Activated T-cell treated with anti-CD3 and anti-CD28 coated beads, Interleukin-2, amount 50 U/mL, for 48 hours (primary cell): ENCODE measurements around the gene KCNE1.
A peak's percentile ranks its signal among the peaks of the same experiment; 100 is the strongest.
"Not testable (repeated sequence)": the region's sequence is repeated elsewhere in the genome, so short reads cannot be mapped to it uniquely, and the experiment has no call there.

Source experiments
- DNase-seq, 2 experiments: peaks; one replicate each; pipeline ENCODE4 v3.0.0-alpha.2; 2020

Gene KCNE1

DNA sequence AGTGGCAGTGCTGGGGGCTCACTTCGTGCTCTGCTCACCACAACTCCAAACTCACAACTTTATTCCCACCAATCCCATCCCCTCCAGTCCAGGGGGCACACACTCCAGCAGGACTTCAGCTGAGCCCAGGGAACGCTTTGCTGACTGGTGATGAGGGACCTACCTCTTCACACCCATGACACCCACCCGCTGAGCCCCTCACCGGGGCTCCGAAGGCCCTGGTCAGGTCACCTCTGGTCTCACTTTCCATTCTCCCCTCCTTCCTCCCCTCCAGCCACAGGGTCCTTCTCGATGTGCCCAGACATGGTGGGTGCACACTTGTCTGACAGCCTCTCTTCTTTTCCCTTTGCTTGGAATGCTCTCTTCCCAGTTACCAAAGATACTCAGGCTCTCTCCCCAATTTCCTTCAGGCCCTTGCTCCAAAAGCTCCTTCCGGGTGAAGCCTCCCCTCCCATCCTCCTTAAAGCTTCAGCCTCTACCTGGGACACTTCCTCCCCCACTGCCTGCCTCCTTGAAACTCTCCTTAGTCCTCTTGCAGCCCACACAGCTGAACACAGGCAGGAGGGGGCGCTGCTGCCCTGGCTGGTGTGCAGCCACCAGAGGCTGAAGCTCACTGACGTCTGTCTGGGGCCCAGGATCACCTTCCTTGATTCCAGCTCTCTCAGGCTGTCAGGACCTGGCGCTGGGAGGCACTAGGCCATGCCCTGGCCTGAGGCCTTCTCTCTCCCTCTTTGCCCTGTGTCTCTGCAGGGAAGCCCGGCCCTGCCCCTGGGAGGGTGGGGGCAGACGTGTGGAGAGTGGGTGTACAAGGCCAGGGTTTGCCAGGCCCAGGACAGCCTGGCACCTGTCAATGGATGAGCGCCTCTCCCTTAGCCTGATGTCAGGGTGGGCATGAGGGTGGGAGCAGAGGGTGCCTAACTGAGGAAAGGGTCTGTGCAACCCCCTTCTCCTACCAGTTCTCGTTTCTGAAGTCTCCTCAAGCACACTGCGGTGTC is 1.6 kb downstream of the KCNE1 start:
- peak; percentile 72 to 79 for DNase-seq

GRCh38 chr21:34509151-34509550 is 2.9 kb downstream of the KCNE1 start:
- DNase-seq = no peak

DNA sequence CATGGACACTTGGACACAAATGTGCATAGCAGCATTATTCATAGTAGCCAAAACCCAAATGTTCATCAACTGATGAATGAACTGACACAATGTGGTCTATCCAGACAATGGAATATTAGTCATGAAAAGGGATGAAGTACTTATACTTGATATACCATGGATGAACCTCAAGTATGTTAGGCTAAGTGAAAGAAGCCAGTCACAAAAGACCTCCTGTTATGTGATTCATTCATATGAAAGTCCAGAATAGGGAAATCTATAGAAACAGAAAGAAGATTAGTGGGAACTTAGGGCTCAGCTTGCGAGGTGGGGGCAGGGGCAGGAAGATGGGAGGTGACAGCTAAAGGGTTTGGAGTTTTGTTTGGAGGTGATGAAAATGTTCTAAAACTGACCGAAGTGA is 7.4 kb downstream of the KCNE1 start:
- DNase-seq = no peak

DNA sequence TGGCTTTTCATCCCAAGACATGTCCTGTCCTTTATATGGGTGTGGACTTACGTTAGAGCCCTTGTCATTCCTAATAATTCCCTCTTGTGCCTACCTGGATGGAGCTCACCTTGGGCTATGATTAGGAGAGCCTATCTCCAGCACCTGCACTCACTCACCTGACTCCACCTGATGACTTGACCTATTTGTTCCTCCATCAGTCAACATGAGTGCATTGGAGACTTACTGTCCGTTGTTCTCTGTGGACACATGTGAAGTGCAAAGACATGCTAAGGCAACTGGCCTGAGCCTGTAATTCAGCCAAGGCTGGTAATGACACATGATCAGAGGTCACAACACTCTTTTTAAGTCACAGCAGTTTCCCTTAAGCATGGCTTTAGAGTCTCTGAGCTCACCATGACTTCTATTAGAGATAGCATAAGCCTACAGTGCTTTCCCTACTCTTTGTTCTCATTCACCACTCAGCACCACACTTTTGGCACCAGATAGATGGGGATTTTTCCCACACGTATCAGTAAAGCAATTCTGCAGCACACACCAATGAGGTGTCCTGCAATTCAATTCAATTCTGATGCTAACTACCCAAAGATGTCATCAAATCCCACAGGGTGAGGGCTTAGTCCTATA is 9.4 kb downstream of the KCNE1 start:
- no peak for DNase-seq

- DNase-seq = no peak
Measured at GRCh38 chr21:34501716-34502115, 10.3 kb downstream of the KCNE1 start.

DNA sequence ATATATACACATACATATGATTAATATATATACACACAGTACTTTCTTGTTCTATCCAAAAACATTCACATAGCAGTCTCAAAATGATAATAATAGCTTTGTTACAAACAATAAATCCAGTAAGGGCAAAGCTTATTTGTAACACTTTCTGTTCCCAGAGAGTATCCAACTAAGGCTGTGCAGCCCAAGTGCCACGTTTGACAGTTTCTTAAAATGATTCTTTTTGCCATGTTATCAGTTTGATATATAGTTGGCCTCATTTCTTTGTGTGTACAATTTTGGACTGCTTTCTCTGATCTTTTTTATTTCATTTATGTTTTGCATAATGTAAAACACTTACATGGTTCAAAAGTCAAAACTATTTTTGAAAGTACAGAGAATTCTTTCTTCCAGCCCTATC is 11.8 kb downstream of the KCNE1 start:
- no peak for DNase-seq

- no peak for DNase-seq
Measured at GRCh38 chr21:34499116-34499515, 12.9 kb downstream of the KCNE1 start.

DNA sequence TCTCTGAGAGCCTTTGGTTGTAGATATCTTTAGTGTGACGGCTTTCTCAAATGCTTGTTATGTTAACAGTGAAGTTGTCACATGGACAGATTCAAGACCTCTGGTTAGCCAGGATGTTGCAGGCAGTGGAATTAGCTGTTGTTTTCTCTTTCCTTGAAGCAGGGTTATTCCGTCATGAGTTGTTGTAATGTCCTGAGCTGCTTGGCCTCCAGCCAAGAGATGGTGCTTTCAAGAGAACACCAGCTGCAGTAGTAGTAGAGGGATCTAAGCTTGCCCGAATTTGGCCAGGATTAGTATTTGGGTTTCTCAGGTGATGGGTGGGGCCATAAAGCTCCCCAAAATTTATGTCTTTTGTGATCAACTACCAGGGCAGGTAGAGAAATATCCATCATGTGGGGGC is 13.4 kb downstream of the KCNE1 start:
- no peak for DNase-seq

DNA sequence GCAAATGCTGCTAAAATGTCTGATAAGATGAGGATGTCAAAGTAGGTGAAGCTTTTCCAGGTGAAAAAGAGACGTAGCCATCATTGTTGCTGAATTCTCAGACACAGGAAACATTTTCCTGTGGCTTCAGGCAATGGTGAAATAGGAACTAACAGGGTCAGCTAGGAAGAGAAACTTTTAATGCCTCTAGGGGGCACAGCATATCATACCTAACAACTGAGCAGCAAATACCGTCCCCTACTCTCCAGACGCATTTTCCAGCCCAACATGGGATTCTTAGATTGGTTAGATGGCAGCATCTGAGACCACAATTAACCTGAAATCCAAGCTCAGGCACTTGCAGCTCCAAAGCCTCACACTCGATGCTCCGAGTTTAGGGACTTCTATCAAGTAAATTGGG is 28.2 kb downstream of the KCNE1 start:
- not testable (repeated sequence) for DNase-seq

- not testable (repeated sequence) for DNase-seq
Measured at GRCh38 chr21:34483435-34483834, 28.6 kb downstream of the KCNE1 start.

- not testable (repeated sequence) for DNase-seq
Measured at GRCh38 chr21:34467333-34467732, 44.7 kb downstream of the KCNE1 start.

GRCh38 chr21:34459426-34459825 is 52.6 kb downstream of the KCNE1 start:
- not testable (repeated sequence) for DNase-seq

GRCh38 chr21:34458266-34458665 is 53.7 kb downstream of the KCNE1 start:
- DNase-seq = not testable (repeated sequence)

GRCh38 chr21:34456180-34456579 is 55.8 kb downstream of the KCNE1 start:
- not testable (repeated sequence) for DNase-seq

GRCh38 chr21:34455628-34456027 is 56.4 kb downstream of the KCNE1 start:
- not testable (repeated sequence) for DNase-seq

DNA sequence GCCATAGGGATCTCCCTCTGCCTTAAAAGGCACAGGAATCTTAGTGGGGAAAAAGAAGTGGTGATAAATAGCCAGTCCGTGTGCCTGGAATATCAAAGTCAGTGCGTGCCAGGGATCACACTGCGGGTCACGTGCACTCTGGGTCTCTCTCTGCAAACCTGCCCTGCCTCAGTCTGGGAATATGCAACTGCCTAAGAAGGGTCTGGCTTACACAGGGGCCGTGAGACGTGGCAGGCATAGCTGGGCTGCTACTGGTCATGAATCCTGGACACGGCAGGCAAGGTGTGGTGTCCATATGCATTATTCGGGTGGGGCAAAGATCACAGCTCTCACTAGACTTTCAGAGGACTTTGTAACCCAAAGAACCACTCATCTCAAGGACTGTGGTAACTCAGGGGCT is 65.0 kb downstream of the KCNE1 start:
- DNase-seq = not testable (repeated sequence)

- DNase-seq = not testable (repeated sequence)
Measured at GRCh38 chr21:34443486-34443885, 68.5 kb downstream of the KCNE1 start.

GRCh38 chr21:34429710-34430109 is 82.3 kb downstream of the KCNE1 start:
- DNase-seq = not testable (repeated sequence)

GRCh38 chr21:34428441-34428840 is 83.6 kb downstream of the KCNE1 start:
- DNase-seq = not testable (repeated sequence)

DNA sequence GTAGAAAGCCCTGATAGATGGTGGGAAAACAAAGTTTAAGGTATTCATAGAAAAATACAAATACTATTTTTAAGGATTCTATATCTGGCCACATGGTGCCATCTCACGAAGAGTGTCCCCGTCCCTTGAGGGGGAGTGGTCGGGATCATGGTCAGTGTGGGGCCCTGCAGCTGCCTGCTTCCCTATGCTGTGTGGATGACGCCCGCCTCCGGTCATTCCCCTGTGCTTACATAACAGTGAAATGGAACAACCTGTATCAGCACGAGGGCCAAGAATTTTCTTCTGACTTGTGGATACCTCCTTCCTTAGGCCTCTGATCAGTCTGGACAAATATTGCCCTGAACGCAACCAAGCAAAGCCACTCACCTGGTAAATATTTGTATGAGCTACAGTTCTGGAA is 84.7 kb downstream of the KCNE1 start:
- DNase-seq = not testable (repeated sequence)

DNA sequence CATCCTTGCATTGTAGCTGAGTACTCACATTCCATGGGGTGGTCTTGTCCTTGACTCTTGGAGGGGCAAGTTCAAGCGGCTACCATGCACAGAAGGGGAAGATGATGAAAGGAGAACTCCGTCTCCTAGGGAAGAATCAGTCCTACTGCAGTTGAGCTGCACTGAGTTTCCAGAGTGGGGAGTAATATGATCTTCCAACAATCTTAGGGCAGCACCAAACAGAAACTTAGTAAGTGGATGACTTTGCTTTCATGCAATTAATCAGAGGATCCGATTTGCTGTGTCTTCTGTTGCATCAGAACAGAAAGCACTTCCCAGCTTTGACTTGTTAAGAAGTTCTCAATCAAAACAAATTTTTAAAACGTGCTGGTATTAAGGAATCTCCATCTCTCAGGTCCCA is 88.2 kb downstream of the KCNE1 start, which contains the start of gene SMIM34:
SMIM34 (minus strand) TSS at position 147 of the 400 bp plus-strand sequence; CDS start at position 35, 112 bp downstream.
- not testable (repeated sequence) for DNase-seq

DNA sequence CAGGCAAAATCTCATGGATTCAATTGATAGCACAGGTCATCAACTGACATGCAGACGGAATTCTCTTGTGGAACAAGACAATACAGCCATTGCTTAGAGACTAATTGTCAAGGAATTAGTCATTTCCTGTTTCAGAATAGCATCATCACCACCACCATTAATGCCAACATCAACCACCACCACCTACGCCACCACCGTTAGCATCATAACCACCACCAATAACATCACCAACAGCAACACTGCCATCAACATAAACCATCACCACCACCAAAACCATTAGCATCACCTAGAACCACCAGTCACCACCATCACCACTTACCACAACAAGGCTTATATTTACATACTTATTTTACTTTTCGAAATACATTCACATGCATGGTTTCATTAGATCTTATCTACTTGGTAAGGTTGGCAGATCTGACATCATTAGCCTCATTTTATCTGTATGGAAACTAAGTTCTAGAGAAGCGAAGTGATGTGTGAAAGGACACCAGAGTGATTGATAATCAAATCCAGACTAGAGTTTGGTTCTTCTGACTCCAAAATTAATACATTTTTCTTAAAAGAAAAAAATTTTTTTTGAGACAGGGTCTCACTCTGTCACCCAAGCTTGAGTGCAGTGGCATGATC is 94.4 kb downstream of the KCNE1 start:
- DNase-seq = not testable (repeated sequence)

GRCh38 chr21:34407294-34407693 is 104.7 kb downstream of the KCNE1 start:
- DNase-seq = not testable (repeated sequence)
